Heart left ventricle (tissue), 16 donors: ENCODE measurements around the gene NOS1AP. TPM values are rescaled to one million over a fixed set of nuclear protein-coding genes. Genes with fewer than 3 reads are reported as not detected.
"Not testable (repeated sequence)": the region's sequence is repeated elsewhere in the genome, so short reads cannot be mapped to it uniquely, and the experiment has no call there.

Experiments used
- ATAC-seq, 4 donors: fragments of 200-7000 bp; cut with Tn5 transposase; one replicate each; pipeline ENCODE4 v1.9.1; 2020 to 2022; ENCODE audit warnings: moderate library complexity in 4 of 4, mild to moderate bottlenecking in 3 of 4, moderate number of reproducible peaks in 1 of 4
- DNase-seq, 5 donors: peaks; one replicate each; pipeline ENCODE4 v3.0.0-alpha.2; 2020
- H3K27ac ChIP-seq, 12 donors: fragments of 200-600 bp; sonication (generic) in 4 of 12; one replicate each; pipeline versions ENCODE4 v1.5.0 to v1.8.0; 2016 to 2022; ENCODE audit warnings: mild to moderate bottlenecking in 2 of 12
- H3K27me3 ChIP-seq, 9 donors: fragments of 200-600 bp; sonication (generic) in 2 of 9; one replicate each; pipeline versions ENCODE4 v1.5.1 to v1.8.0; 2016 to 2022; ENCODE audit warnings: mild to moderate bottlenecking in 3 of 9
- H3K36me3 ChIP-seq, 9 donors: fragments of 200-600 bp; sonication (generic) in 2 of 9; one replicate each; pipeline versions ENCODE4 v1.5.0 to v1.8.0; 2018 to 2022; ENCODE audit warnings: mild to moderate bottlenecking in 2 of 9
- H3K4me1 ChIP-seq, 12 donors: fragments of 200-600 bp; sonication (generic) in 4 of 12; one replicate each; pipeline versions ENCODE4 v1.5.0 to v1.8.0; 2016 to 2022; ENCODE audit warnings: mild to moderate bottlenecking in 3 of 12
- H3K4me3 ChIP-seq, 12 donors: fragments of 200-600 bp; sonication (generic) in 4 of 12; one replicate each; pipeline versions ENCODE4 v1.5.0 to v1.8.0; 2017 to 2022; ENCODE audit warnings: mild to moderate bottlenecking in 9 of 12, moderate library complexity in 4 of 12
- H3K9me3 ChIP-seq, 12 donors: fragments of 200-600 bp; sonication (generic) in 4 of 12; one replicate each; pipeline versions ENCODE4 v1.5.0 to v1.8.0; 2016 to 2022; ENCODE audit warnings: mild to moderate bottlenecking in 1 of 12
- POLR2A ChIP-seq, 2 donors: fragments of 450-650 bp; IDR thresholded peaks; one replicate each; pipeline ENCODE4 v1.6.1; 2017; ENCODE audit warnings: antibody characterized with exemption in 2 of 2, mild to moderate bottlenecking in 2 of 2, moderate library complexity in 2 of 2
- WGBS, 4 donors: extraction: QIAGEN DNeasy Blood & Tissue Kit in 2 of 4; methylation state at CpG; one replicate each; pipeline versions ENCODE4 v1.1.5 to v1.1.7; 2013 to 2018; 5-methylcytosine and 5-hydroxymethylcytosine counted together
- intact Hi-C, 10 donors: fragments of 100-400 bp; cut with DNase I; formaldehyde crosslinking; loops; one replicate each; pipeline versions ENCODE4 v1.11.1 to v1.14.2; 2022
- polyA plus RNA-seq, 2 donors: library from polyadenylated mRNA; stranded (reverse); fragments of 200-250 nt; gene quantifications; one replicate each; pipeline ENCODE4 v1.2.3, GENCODE V29; 2013
- total RNA-seq, 9 donors: library from RNA; depleted of rRNA in 2 of 9; stranded (reverse); fragments of >200 nt in 2 of 9; fragmentation: NEBNext Ultra II Directional in 3 of 9; extraction: Animal tissue kit (Norgen Biotek cat#: 25700) in 3 of 9; gene quantifications; one replicate each; pipeline versions ENCODE4 v1.1.0 to v1.2.4, GENCODE V29; 2016 to 2023
- TF ChIP-seq, protein P1 (sequence below), 12 donors: fragments of 200-600 bp; sonication (generic) in 4 of 12; IDR thresholded peaks; one replicate each; pipeline versions ENCODE4 v1.5.0 to v1.8.0; 2018 to 2022; ENCODE audit warnings: antibody characterized with exemption in 12 of 12, mild to moderate bottlenecking in 5 of 12
- donor health status: ischemic (EF 13 %, LVEDD 7.1; RV severe dilation, severe dysfunction).
- donor health status: healthy with polysubstance abuse.
- donor health status: DM: no; HTN: yes; CAD: no.
- donor health status: DM: no; HTN: no; CAD: no.
- donor health status: ischemic (EF 25% LVEDD 6.9; RV normal size, moderate dysfunction).
- donor health status: ischemic (EF 25% LVEDD 5.7; RV mildly dilated, moderate dysfunction).
- donor health status: healthy.
- donor health status: DM: yes; HTN: yes; CAD: no.
- donor health status: ischemic (EF 35%, LVEDD 5.7; RV mildly dilated, moderate dysfunction).
- donor health status: nonischemic (EF 11% LVEDD 7.7; RV severe dilation, severe dysfunction).
- donor health status: DM: yes; HTN: yes; CAD: no.
- donor health status: PGD.
- donor health status: ischemic (EF 29% LVEDD 5.4; RV normal size, mild dysfunction).
- donor health status: nonischemic (EF 23%, LVEDD 6.1; RV moderate dilation, normal function).

NOS1AP gene
- total and polyA plus RNA-seq, 11 donors, result 1.1 to 6.4 (median 4.3) TPM

GRCh38 chr1:162196387-162196786 lies 126.9 kb downstream of the NOS1AP start:
- intact Hi-C loops, result no loop called here
- no peak for TF ChIP-seq POLR2A (IDR thresholded peaks at IDR 0.05)
- TF ChIP-seq, protein P1, sequence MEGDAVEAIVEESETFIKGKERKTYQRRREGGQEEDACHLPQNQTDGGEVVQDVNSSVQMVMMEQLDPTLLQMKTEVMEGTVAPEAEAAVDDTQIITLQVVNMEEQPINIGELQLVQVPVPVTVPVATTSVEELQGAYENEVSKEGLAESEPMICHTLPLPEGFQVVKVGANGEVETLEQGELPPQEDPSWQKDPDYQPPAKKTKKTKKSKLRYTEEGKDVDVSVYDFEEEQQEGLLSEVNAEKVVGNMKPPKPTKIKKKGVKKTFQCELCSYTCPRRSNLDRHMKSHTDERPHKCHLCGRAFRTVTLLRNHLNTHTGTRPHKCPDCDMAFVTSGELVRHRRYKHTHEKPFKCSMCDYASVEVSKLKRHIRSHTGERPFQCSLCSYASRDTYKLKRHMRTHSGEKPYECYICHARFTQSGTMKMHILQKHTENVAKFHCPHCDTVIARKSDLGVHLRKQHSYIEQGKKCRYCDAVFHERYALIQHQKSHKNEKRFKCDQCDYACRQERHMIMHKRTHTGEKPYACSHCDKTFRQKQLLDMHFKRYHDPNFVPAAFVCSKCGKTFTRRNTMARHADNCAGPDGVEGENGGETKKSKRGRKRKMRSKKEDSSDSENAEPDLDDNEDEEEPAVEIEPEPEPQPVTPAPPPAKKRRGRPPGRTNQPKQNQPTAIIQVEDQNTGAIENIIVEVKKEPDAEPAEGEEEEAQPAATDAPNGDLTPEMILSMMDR (IDR thresholded peaks at IDR 0.05), result no peak
- Histone ChIP-seq H3K27me3 (no peaks in the 10 kb centered on the region), H3K27ac (no peak overlapping the region), H3K4me1 (peaks cover 0 to 75% (median 20%) of the 10 kb centered on the region in 12 donors), H3K9me3 (no peaks in the 10 kb centered on the region), H3K36me3 (no peaks in the 10 kb centered on the region), H3K4me3 (no peak overlapping the region)
- no peak for DNase-seq
- WGBS, 4 donors, result 79 to 83% (median 79%) methylated on average over 4 of the region's 4 CpGs
- no peak for ATAC-seq

DNA sequence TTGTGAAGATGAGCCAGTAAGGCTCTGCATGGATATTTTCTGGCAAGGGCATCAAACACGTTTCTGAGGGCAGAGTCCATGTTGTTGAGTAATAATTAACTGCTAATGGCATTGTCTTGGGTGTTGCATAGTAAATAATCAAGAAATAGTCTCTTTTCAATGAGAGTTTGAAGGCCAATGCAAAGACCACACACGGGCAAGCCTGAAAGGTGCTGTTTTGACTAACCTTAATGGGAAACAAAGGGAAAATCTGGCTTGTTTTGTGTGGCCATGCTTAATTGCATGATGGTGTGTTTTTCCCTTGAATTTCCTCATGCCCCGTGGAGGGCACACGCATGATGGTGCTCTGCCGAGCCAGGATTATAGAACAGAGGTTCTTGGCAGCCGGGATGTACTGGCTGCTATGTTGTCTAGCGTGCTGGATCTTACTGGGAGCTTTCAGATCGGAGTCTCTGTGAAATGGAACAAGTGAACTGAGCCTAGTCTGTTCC lies 127.6 kb downstream of the NOS1AP start:
- Histone ChIP-seq H3K27ac (peak overlapping the region in 7 of 12 donors; percentile 28 to 69 (median 49)), H3K9me3 (no peaks in the 10 kb centered on the region), H3K4me3 (no peak overlapping the region), H3K4me1 (peaks cover 0 to 69% (median 19%) of the 10 kb centered on the region in 12 donors), H3K36me3 (no peaks in the 10 kb centered on the region), H3K27me3 (no peaks in the 10 kb centered on the region)
- no peak for TF ChIP-seq POLR2A (IDR thresholded peaks at IDR 0.05)
- TF ChIP-seq, protein P1 (IDR thresholded peaks at IDR 0.05), result no peak
- 57 to 69% (median 65%) methylated on average over 8 of the region's 8 CpGs for WGBS, 4 donors
- intact Hi-C loops, result no loop called here
- DNase-seq (peak in 1 of 5 donors; percentile 32), ATAC-seq (peak; percentile 44 to 73 (median 58))

DNA sequence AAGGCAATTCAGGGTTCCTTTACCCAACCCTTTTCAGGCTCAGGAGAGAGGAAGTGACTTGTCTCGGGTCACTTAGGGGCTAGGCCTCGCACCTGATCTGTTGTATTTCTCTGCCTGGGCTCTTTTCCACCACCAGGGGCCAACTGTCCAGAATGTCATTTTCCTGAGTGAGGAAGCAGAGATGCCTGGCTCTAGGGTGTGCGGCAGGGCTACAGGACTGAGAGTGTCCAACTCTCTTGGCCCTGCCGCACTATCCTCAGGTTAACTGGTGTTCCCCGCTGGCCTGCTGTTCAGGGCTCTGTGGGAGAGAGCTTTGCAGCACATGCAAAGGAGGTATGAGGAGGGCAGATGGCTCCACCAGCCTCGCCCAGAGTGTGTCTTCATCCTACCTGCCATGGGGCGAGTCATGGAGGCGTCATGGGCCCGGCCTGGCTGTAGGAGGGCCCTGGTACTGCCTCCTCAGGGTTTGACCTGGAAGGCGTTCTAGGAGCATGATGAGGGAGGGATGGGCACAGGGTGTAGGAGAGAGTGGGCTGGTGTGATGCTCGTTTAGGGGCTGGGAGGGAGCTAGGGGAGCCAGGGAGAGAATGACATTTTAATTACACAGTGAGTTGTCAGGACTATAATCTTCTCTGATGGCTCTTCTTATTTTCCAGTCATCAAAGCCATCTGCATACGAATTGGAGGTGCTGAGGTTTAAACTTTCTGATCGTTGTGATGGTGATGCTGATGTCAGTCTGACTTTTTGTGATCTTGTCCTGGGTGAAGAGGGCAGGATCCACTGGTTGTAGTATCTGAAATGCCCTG lies 128.3 kb downstream of the NOS1AP start:
- Histone ChIP-seq H3K4me1 (peaks cover 0 to 62% (median 16%) of the 10 kb centered on the region in 12 donors), H3K36me3 (no peaks in the 10 kb centered on the region), H3K9me3 (no peaks in the 10 kb centered on the region), H3K27me3 (no peaks in the 10 kb centered on the region), H3K27ac (peak overlapping the region in 7 of 12 donors; percentile 28 to 69 (median 49)), H3K4me3 (no peak overlapping the region)
- DNase-seq (no peak), ATAC-seq (peak in 3 of 4 donors; percentile 21 to 36 (median 25))
- intact Hi-C loops, result no loop called here
- WGBS, 4 donors, result 75 to 85% (median 83%) methylated on average over 13 of the region's 13 CpGs
- no peak for TF ChIP-seq POLR2A (IDR thresholded peaks at IDR 0.05)
- TF ChIP-seq, protein P1 (IDR thresholded peaks at IDR 0.05), result peak in 2 of 12 donors; percentile 9 to 12

- ATAC-seq, result no peak
- DNase-seq, result no peak
- H3K9me3 ChIP-seq, result no peaks in the 10 kb centered on the region
- no peaks in the 10 kb centered on the region for H3K36me3 ChIP-seq
- no peaks in the 10 kb centered on the region for H3K27me3 ChIP-seq
- 74 to 79% (median 76%) methylated on average over 5 of the region's 5 CpGs for WGBS, 4 donors
- TF ChIP-seq, protein P1 (IDR thresholded peaks at IDR 0.05), result no peak
- TF ChIP-seq POLR2A (IDR thresholded peaks at IDR 0.05), result no peak
- no peak overlapping the region for H3K27ac ChIP-seq
- intact Hi-C loops, result no loop called here
- H3K4me1 ChIP-seq, result peaks cover 0 to 41% (median 6%) of the 10 kb centered on the region in 12 donors
- H3K4me3 ChIP-seq, result no peak overlapping the region
These were observed 130.8 kb downstream of the NOS1AP start for GRCh38 chr1:162200096-162200847.

- H3K9me3 ChIP-seq, intact Hi-C loops, H3K27ac ChIP-seq, H3K27me3 ChIP-seq, ATAC-seq, H3K36me3 ChIP-seq, H3K4me3 ChIP-seq, DNase-seq: not testable (repeated sequence)
- peaks cover 0 to 47% (median 6%) of the 10 kb centered on the region in 12 donors for H3K4me1 ChIP-seq
These were observed 131.6 kb downstream of the NOS1AP start for GRCh38 chr1:162201062-162201461.
